Gastrocnemius medialis (tissue), 4 donors: Measurements from ENCODE around the gene TBCD.

Source experiments
- POLR2A ChIP-seq, 2 donors: fragments of 450-650 bp; IDR thresholded peaks; one replicate each; pipeline ENCODE4 v1.6.1; 2017; ENCODE audit warnings: antibody characterized with exemption in 2 of 2, mild to moderate bottlenecking in 2 of 2, moderate library complexity in 2 of 2
- TF ChIP-seq, protein P1 (sequence below), 5 experiments: fragments of 450-650 bp in 3 of 5; fragments of 200-600 bp in 2 of 5; sonication (generic) in 2 of 5; IDR thresholded peaks in 4 of 5; conservative IDR thresholded peaks in 1 of 5; 1 replicate in 4 of 5; 2 replicates in 1 of 5; pipeline ENCODE4 v1.5.1; 2016 to 2019; ENCODE audit warnings: antibody characterized with exemption in 5 of 5, mild to moderate bottlenecking in 3 of 5, moderate library complexity in 3 of 5

DNA sequence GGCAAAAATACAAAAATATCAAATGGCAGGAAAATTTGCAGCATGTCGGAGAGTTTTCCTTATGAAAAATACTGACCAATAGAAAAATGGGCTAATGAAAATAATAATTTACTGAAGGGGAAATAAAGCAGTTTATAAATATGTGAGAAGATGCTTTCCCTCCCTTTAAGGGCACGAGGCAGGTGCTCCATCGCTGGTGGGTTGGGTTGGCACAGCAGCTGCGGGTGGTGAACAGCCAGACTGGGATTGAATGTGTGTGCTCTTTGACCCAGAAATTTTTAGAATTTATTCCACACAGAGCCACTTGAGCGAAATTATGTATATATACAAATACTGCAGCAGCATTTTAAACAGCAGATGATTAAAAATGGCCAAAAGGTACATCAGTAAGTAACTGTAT is 197.1 kb downstream of the TBCD start:
- TF ChIP-seq POLR2A (IDR thresholded peaks at IDR 0.05), result no peak
- TF ChIP-seq, protein P1, sequence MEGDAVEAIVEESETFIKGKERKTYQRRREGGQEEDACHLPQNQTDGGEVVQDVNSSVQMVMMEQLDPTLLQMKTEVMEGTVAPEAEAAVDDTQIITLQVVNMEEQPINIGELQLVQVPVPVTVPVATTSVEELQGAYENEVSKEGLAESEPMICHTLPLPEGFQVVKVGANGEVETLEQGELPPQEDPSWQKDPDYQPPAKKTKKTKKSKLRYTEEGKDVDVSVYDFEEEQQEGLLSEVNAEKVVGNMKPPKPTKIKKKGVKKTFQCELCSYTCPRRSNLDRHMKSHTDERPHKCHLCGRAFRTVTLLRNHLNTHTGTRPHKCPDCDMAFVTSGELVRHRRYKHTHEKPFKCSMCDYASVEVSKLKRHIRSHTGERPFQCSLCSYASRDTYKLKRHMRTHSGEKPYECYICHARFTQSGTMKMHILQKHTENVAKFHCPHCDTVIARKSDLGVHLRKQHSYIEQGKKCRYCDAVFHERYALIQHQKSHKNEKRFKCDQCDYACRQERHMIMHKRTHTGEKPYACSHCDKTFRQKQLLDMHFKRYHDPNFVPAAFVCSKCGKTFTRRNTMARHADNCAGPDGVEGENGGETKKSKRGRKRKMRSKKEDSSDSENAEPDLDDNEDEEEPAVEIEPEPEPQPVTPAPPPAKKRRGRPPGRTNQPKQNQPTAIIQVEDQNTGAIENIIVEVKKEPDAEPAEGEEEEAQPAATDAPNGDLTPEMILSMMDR (IDR thresholded peaks at IDR 0.05 in 4 of 5, conservative IDR thresholded peaks at IDR 0.05 in 1 of 5), result no peak
